ENCODE measurements around the gene SCGN. TPM values are rescaled to one million over a fixed set of nuclear protein-coding genes. Genes with fewer than 3 reads are reported as not detected.

SCGN gene, protein sequence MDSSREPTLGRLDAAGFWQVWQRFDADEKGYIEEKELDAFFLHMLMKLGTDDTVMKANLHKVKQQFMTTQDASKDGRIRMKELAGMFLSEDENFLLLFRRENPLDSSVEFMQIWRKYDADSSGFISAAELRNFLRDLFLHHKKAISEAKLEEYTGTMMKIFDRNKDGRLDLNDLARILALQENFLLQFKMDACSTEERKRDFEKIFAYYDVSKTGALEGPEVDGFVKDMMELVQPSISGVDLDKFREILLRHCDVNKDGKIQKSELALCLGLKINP
- 0.03 and 0.06 TPM in 2 replicates for polyA plus RNA-seq (2013)

DNA sequence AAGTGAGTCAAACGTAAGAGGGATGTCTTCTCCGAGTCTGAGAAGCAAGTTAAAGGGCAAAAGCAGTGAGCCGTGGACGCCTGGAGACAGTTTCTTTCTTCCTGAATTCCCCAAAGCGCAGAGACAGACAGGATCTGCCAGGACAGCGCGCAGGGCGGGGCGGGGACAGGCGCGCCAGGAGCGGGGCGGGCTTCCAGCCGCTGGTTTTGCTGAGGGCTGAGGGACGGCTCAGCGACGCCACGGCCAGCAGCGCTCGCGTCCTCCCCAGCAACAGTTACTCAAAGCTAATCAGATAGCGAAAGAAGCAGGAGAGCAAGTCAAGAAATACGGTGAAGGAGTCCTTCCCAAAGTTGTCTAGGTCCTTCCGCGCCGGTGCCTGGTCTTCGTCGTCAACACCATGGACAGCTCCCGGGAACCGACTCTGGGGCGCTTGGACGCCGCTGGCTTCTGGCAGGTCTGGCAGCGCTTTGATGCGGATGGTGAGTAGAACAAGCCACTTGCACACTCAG, at the start of gene SCGN:
TSS of gene SCGN (plus strand) at position 209 of the 509 bp plus-strand sequence. CDS start at position 398, 189 bp downstream.
- Histone ChIP-seq H3K18ac (ENCODE audit: low read length) (no peak within 1 kb of the TSS), H3K23ac (ENCODE audit: low read length) (no peak within 1 kb of the TSS), H3K4ac (ENCODE audit: low read depth, low read length) (no peak within 1 kb of the TSS), H3K9ac (ENCODE audit: low read length) (no peak within 1 kb of the TSS), H3K79me2 (ENCODE audit: control insufficient read depth, insufficient read depth, low read length, poor library complexity) (no peaks in the 10 kb centered on the region), H3K4me3 (ENCODE audit: low read depth, low read length) (no peak within 1 kb of the TSS), H3K4me1 (ENCODE audit: control insufficient read depth in 1 of 2, insufficient read depth in 2 of 2, low read length in 2 of 2) (no peaks in the 10 kb centered on the region), H3K36me3 (ENCODE audit: control insufficient read depth in 1 of 2, insufficient read depth in 2 of 2, low read length in 2 of 2) (no peaks in the 10 kb centered on the region), H4K12ac (ENCODE audit: low read depth, low read length) (no peak within 1 kb of the TSS), H3K9me3 (ENCODE audit: insufficient read depth, low read depth, low read length) (peaks cover 2% of the 10 kb centered on the region), H3K4me2 (ENCODE audit: low read length) (peak within 1 kb of the TSS; percentile 72), H2BK120ac (ENCODE audit: insufficient read depth, low read length, poor library complexity) (no peak within 1 kb of the TSS), H2AK5ac (ENCODE audit: low read length) (no peak within 1 kb of the TSS), H4K8ac (ENCODE audit: low read depth, low read length) (no peak within 1 kb of the TSS), H2BK5ac (ENCODE audit: low read depth, low read length, poor library complexity) (no peak within 1 kb of the TSS), H4K91ac (ENCODE audit: low read depth, low read length) (no peak within 1 kb of the TSS), H2BK12ac (ENCODE audit: low read length) (no peak within 1 kb of the TSS), H3K14ac (ENCODE audit: low read length) (no peak within 1 kb of the TSS), H3K27me3 (ENCODE audit: insufficient read depth, low read length) (no peaks in the 10 kb centered on the region), H3K79me1 (ENCODE audit: low read length) (no peaks in the 10 kb centered on the region), H3K27ac (ENCODE audit: low read depth, low read length) (no peak within 1 kb of the TSS), H2AFZ (ENCODE audit: insufficient read depth, low read length, poor library complexity) (peak within 1 kb of the TSS; percentile 47)
- no CpG with 5 or more reads among the region's 35 CpGs for WGBS (ENCODE audit: extremely low coverage, insufficient coverage, insufficient read length)
- DNase-seq, result peak; percentile 73 to 89

DNA sequence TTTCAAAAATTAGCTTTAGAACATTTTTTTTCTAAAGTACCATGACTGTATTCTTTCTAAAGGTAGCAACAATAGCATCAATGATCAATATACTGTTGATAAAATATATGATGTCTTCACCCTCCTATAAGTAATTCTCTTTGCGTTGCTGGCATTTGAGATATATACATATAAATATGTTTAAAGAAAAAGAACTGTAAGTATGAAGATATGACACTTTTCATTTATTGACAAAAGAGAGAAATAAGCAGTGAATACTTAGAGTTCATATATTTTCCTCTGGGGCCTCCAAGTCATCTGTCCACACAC, 49.4 kb upstream of the SCGN start:
- Histone ChIP-seq H3K27ac (ENCODE audit: low read depth, low read length) (no peak overlapping the region), H3K9me3 (ENCODE audit: insufficient read depth, low read depth, low read length) (no peaks in the 10 kb centered on the region), H3K9ac (ENCODE audit: low read length) (no peak overlapping the region), H4K8ac (ENCODE audit: low read depth, low read length) (no peak overlapping the region), H2BK120ac (ENCODE audit: insufficient read depth, low read length, poor library complexity) (no peak overlapping the region), H3K79me1 (ENCODE audit: low read length) (peaks cover 11% of the 10 kb centered on the region), H2BK5ac (ENCODE audit: low read depth, low read length, poor library complexity) (no peak overlapping the region), H4K91ac (ENCODE audit: low read depth, low read length) (no peak overlapping the region), H3K4me3 (ENCODE audit: low read depth, low read length) (no peak overlapping the region), H3K23ac (ENCODE audit: low read length) (no peak overlapping the region), H2AK5ac (ENCODE audit: low read length) (no peak overlapping the region), H3K4me1 (ENCODE audit: control insufficient read depth in 1 of 2, insufficient read depth in 2 of 2, low read length in 2 of 2) (peaks cover 14 to 21% of the 10 kb centered on the region in 2 experiments), H3K4ac (ENCODE audit: low read depth, low read length) (no peak overlapping the region), H3K27me3 (ENCODE audit: insufficient read depth, low read length) (no peaks in the 10 kb centered on the region), H3K4me2 (ENCODE audit: low read length) (no peak overlapping the region), H3K79me2 (ENCODE audit: control insufficient read depth, insufficient read depth, low read length, poor library complexity) (peaks cover 5% of the 10 kb centered on the region), H3K36me3 (ENCODE audit: control insufficient read depth in 1 of 2, insufficient read depth in 2 of 2, low read length in 2 of 2) (peaks cover 0 to 1% of the 10 kb centered on the region in 2 experiments), H4K12ac (ENCODE audit: low read depth, low read length) (no peak overlapping the region), H2BK12ac (ENCODE audit: low read length) (no peak overlapping the region), H3K18ac (ENCODE audit: low read length) (no peak overlapping the region), H3K14ac (ENCODE audit: low read length) (no peak overlapping the region), H2AFZ (ENCODE audit: insufficient read depth, low read length, poor library complexity) (no peak overlapping the region)
- WGBS (ENCODE audit: extremely low coverage, insufficient coverage, insufficient read length), result no CpG with 5 or more reads among the region's 1 CpG
- no peak for DNase-seq

DNA sequence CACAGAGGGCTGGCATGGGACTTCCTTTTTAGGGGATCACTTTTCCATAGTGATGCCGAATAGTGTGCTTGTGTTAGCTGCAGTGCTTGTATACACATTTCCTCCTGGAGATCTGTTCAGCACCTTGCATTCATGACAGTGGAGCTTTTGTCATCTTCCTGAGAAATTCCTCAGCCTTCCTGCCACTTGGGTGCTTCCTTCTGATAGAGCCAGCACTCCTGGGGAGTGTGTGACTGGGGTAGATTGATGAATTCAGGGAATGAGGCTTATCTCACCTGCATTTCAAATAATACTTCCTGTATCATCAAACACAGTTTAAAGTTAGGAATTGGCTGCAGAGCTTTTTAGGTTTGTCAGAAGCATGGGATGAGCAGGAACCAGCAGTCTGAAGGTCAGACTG, 48.8 kb upstream of the SCGN start:
- Histone ChIP-seq H3K18ac (ENCODE audit: low read length) (no peak overlapping the region), H3K4ac (ENCODE audit: low read depth, low read length) (no peak overlapping the region), H3K9ac (ENCODE audit: low read length) (no peak overlapping the region), H3K9me3 (ENCODE audit: insufficient read depth, low read depth, low read length) (no peaks in the 10 kb centered on the region), H2AFZ (ENCODE audit: insufficient read depth, low read length, poor library complexity) (no peak overlapping the region), H3K4me1 (ENCODE audit: control insufficient read depth in 1 of 2, insufficient read depth in 2 of 2, low read length in 2 of 2) (peaks cover 14 to 20% of the 10 kb centered on the region in 2 experiments), H3K14ac (ENCODE audit: low read length) (no peak overlapping the region), H3K36me3 (ENCODE audit: control insufficient read depth in 1 of 2, insufficient read depth in 2 of 2, low read length in 2 of 2) (peaks cover 0 to 1% of the 10 kb centered on the region in 2 experiments), H2BK5ac (ENCODE audit: low read depth, low read length, poor library complexity) (no peak overlapping the region), H2BK120ac (ENCODE audit: insufficient read depth, low read length, poor library complexity) (no peak overlapping the region), H3K4me2 (ENCODE audit: low read length) (no peak overlapping the region), H2BK12ac (ENCODE audit: low read length) (no peak overlapping the region), H3K23ac (ENCODE audit: low read length) (no peak overlapping the region), H2AK5ac (ENCODE audit: low read length) (no peak overlapping the region), H4K12ac (ENCODE audit: low read depth, low read length) (no peak overlapping the region), H4K91ac (ENCODE audit: low read depth, low read length) (no peak overlapping the region), H4K8ac (ENCODE audit: low read depth, low read length) (no peak overlapping the region), H3K27me3 (ENCODE audit: insufficient read depth, low read length) (no peaks in the 10 kb centered on the region), H3K79me1 (ENCODE audit: low read length) (peaks cover 9% of the 10 kb centered on the region), H3K79me2 (ENCODE audit: control insufficient read depth, insufficient read depth, low read length, poor library complexity) (peaks cover 5% of the 10 kb centered on the region), H3K27ac (ENCODE audit: low read depth, low read length) (no peak overlapping the region), H3K4me3 (ENCODE audit: low read depth, low read length) (no peak overlapping the region)
- DNase-seq, result no peak
- no CpG with 5 or more reads among the region's 1 CpG for WGBS (ENCODE audit: extremely low coverage, insufficient coverage, insufficient read length)

DNA sequence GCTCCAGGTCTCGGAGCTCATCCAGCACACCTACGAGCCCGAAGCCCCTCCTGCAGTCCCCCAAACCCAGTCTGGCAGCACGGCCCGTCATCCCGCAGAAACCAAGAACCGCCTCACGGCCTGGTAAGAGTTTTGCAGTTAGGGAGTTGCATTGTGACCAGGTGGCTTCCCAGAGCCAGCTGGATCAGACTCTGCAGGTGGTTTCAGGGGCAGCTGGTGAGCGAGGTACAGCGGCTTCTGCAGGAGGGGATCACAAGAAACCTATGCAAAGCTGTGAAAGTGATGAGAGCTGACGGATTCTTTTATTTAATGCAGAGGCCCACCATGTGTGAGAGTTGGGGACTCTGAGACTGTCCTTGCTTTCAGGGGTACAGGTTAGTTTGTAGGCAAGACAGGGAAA, 45.9 kb upstream of the SCGN start:
- no CpG with 5 or more reads among the region's 11 CpGs for WGBS (ENCODE audit: extremely low coverage, insufficient coverage, insufficient read length)
- Histone ChIP-seq H3K18ac (ENCODE audit: low read length) (no peak overlapping the region), H2AFZ (ENCODE audit: insufficient read depth, low read length, poor library complexity) (no peak overlapping the region), H3K23ac (ENCODE audit: low read length) (no peak overlapping the region), H4K91ac (ENCODE audit: low read depth, low read length) (no peak overlapping the region), H3K4me1 (ENCODE audit: control insufficient read depth in 1 of 2, insufficient read depth in 2 of 2, low read length in 2 of 2) (peaks cover 0 to under 1% of the 10 kb centered on the region in 2 experiments), H2BK120ac (ENCODE audit: insufficient read depth, low read length, poor library complexity) (no peak overlapping the region), H3K4ac (ENCODE audit: low read depth, low read length) (no peak overlapping the region), H3K9me3 (ENCODE audit: insufficient read depth, low read depth, low read length) (no peaks in the 10 kb centered on the region), H2BK12ac (ENCODE audit: low read length) (no peak overlapping the region), H3K79me2 (ENCODE audit: control insufficient read depth, insufficient read depth, low read length, poor library complexity) (no peaks in the 10 kb centered on the region), H3K27ac (ENCODE audit: low read depth, low read length) (no peak overlapping the region), H4K12ac (ENCODE audit: low read depth, low read length) (no peak overlapping the region), H3K4me3 (ENCODE audit: low read depth, low read length) (no peak overlapping the region), H2AK5ac (ENCODE audit: low read length) (no peak overlapping the region), H2BK5ac (ENCODE audit: low read depth, low read length, poor library complexity) (no peak overlapping the region), H3K79me1 (ENCODE audit: low read length) (no peaks in the 10 kb centered on the region), H3K14ac (ENCODE audit: low read length) (no peak overlapping the region), H3K9ac (ENCODE audit: low read length) (no peak overlapping the region), H4K8ac (ENCODE audit: low read depth, low read length) (no peak overlapping the region), H3K4me2 (ENCODE audit: low read length) (no peak overlapping the region), H3K27me3 (ENCODE audit: insufficient read depth, low read length) (no peaks in the 10 kb centered on the region), H3K36me3 (ENCODE audit: control insufficient read depth in 1 of 2, insufficient read depth in 2 of 2, low read length in 2 of 2) (peaks cover 0 to 3% of the 10 kb centered on the region in 2 experiments)
- DNase-seq, result no peak
